OCI-LY7 (cell line): Measurements from ENCODE around the gene SPATA4. TPM values are rescaled to one million over a fixed set of nuclear protein-coding genes. Genes with fewer than 3 reads are reported as not detected.

ENCODE experiments used
- BruUV-seq: library from RNA; stranded (reverse); fragments of 400-500 nt; replicated peaks from 2 replicates; lab custom pipeline; 2021; lab: Mats Ljungman, UMichigan
- CTCF ChIA-PET: fragments of 300-600 bp; sonication (Branson Sonifier 250); formaldehyde crosslinking; loops from one replicate; lab custom pipeline; 2022; ENCODE audit warnings: antibody characterized with exemption; ENCODE audit not compliant: unreplicated experiment; lab: Charles Lee
- POLR2A ChIA-PET: fragments of 300-600 bp; sonication (Branson Sonifier 250); formaldehyde crosslinking; loops from one replicate; lab custom pipeline; 2022; ENCODE audit warnings: antibody characterized with exemption; lab: Charles Lee
- DNase-seq: peaks from one replicate; pipeline ENCODE4 v3.0.0-alpha.2; 2015; ENCODE audit warnings: low spot score
- H2AFZ ChIP-seq: fragments of 200-600 bp; sonication (generic), shearing (Covaris generic); 2 replicates; pipeline ENCODE4 v1.6.1; 2014; ENCODE audit warnings: mild to moderate bottlenecking, antibody characterized with exemption, low read length, moderate library complexity
- H3K27ac ChIP-seq: fragments of 200-600 bp; sonication (generic); 2 replicates; pipeline ENCODE4 v1.5.1; 2014; ENCODE audit warnings: mixed run types, low read depth, mild to moderate bottlenecking, moderate library complexity, low read length, inconsistent platforms; ENCODE audit not compliant: poor library complexity, severe bottlenecking
- H3K36me3 ChIP-seq: fragments of 200-600 bp; sonication (generic); 2 replicates; pipeline ENCODE4 v1.6.1; 2014; ENCODE audit warnings: mild to moderate bottlenecking, antibody characterized with exemption, low read length, moderate library complexity, mixed read lengths; ENCODE audit not compliant: insufficient read depth
- H3K4me1 ChIP-seq: fragments of 200-600 bp; sonication (generic); 2 replicates; pipeline ENCODE4 v1.5.1; 2014; ENCODE audit warnings: mild to moderate bottlenecking, low read length; ENCODE audit not compliant: insufficient read depth, poor library complexity, severe bottlenecking
- H3K4me2 ChIP-seq: fragments of 200-600 bp; sonication (generic); 2 replicates; pipeline ENCODE4 v1.6.1; 2014; ENCODE audit warnings: mild to moderate bottlenecking, low read length
- H3K4me3 ChIP-seq: fragments of 200-600 bp; sonication (generic); 2 replicates; pipeline ENCODE4 v1.5.1; 2014; ENCODE audit warnings: mild to moderate bottlenecking, low read depth, low read length; ENCODE audit not compliant: poor library complexity, severe bottlenecking
- H3K79me2 ChIP-seq: fragments of 200-600 bp; sonication (generic); 2 replicates; pipeline ENCODE4 v1.6.1; 2016; ENCODE audit warnings: low read depth, mild to moderate bottlenecking, low read length, moderate library complexity, mixed read lengths; ENCODE audit not compliant: insufficient read depth
- H3K9me2 ChIP-seq: fragments of 200-600 bp; sonication (generic); 2 replicates; pipeline ENCODE4 v1.6.1; 2016; ENCODE audit warnings: mild to moderate bottlenecking, low read length, mixed read lengths; ENCODE audit not compliant: insufficient read depth
- H3K9me3 ChIP-seq: fragments of 200-600 bp; sonication (generic); 2 replicates; pipeline ENCODE4 v1.6.1; 2014; ENCODE audit warnings: mild to moderate bottlenecking, mixed run types, low read length, mixed read lengths
- H4K20me1 ChIP-seq: fragments of 200-600 bp; sonication (generic); 2 replicates; pipeline ENCODE4 v1.6.1; 2014; ENCODE audit warnings: mild to moderate bottlenecking, antibody characterized with exemption, low read length, moderate library complexity, mixed read lengths; ENCODE audit not compliant: insufficient read depth
- CTCF ChIP-seq: fragments of 200-600 bp; sonication (generic); conservative IDR thresholded peaks from 2 replicates; pipeline ENCODE4 v1.5.1; 2014; ENCODE audit warnings: mild to moderate bottlenecking, antibody characterized with exemption, low read length, moderate library complexity, mixed read lengths
- EZH2phosphoT487 ChIP-seq: fragments of 200-600 bp; sonication (generic); IDR thresholded peaks from 2 replicates; pipeline ENCODE4 v1.6.1; 2018; ENCODE audit warnings: low read depth, borderline replicate concordance, mild to moderate bottlenecking, mixed run types, antibody characterized with exemption, low read length, moderate library complexity, mixed read lengths
- intact Hi-C: fragments of 100-400 bp; cut with micrococcal nuclease; formaldehyde crosslinking; loops from one replicate; pipeline ENCODE4 v1.10.0; 2022; ENCODE audit not compliant: unreplicated experiment
- total RNA-seq, 2 experiments: library from RNA; depleted of rRNA in 1 of 2; stranded (reverse); fragments of >200 nt in 1 of 2; shearing (Covaris generic) in 1 of 2; gene quantifications; 2 replicates each; pipeline ENCODE4 v1.2.3, GENCODE V29; 2014 to 2022

The SPATA4 gene
- total RNA-seq, 2 experiments from 2014 or later: not detected

GRCh38 chr4:176226736-176227135 is 31.4 kb upstream of the SPATA4 start:
- no peaks in the 10 kb centered on the region for H3K79me2 ChIP-seq
- TF ChIP-seq CTCF (no peak), EZH2phosphoT487 (no peak)
- ChIA-PET CTCF (interaction anchor here (1.0 kb wide), 1 partner anchor 11 kb away, joined by 3 read pairs; no protein-coding TSS in a partner anchor), POLR2A (interaction anchor here (0.6 to 1.5 kb wide), 5 partner anchors 10 to 1794 kb away, joined by 3 to 5 read pairs (median 3); no protein-coding TSS in a partner anchor)
- H2AFZ ChIP-seq: no peak overlapping the region
- DNase-seq: no peak
- H3K9me2 ChIP-seq: no peaks in the 10 kb centered on the region
- H3K4me1 ChIP-seq: no peaks in the 10 kb centered on the region
- no peaks in the 10 kb centered on the region for H3K9me3 ChIP-seq
- H3K27ac ChIP-seq: no peak overlapping the region
- H3K4me3 ChIP-seq: no peak overlapping the region
- H3K36me3 ChIP-seq: no peaks in the 10 kb centered on the region
- no peak overlapping the region for H3K4me2 ChIP-seq
- BruUV-seq: no TSS peak
- intact Hi-C loops: no loop called here
- no peaks in the 10 kb centered on the region for H4K20me1 ChIP-seq

GRCh38 chr4:176223561-176223960 is 28.2 kb upstream of the SPATA4 start:
- no peaks in the 10 kb centered on the region for H3K9me3 ChIP-seq
- no peaks in the 10 kb centered on the region for H3K36me3 ChIP-seq
- no peak overlapping the region for H3K4me3 ChIP-seq
- intact Hi-C loops: no loop called here
- H2AFZ ChIP-seq: no peak overlapping the region
- H3K4me2 ChIP-seq: no peak overlapping the region
- CTCF ChIA-PET: no interaction called here
- no peak overlapping the region for H3K27ac ChIP-seq
- no peaks in the 10 kb centered on the region for H3K4me1 ChIP-seq
- H3K79me2 ChIP-seq: no peaks in the 10 kb centered on the region
- no peak for DNase-seq
- H3K9me2 ChIP-seq: no peaks in the 10 kb centered on the region
- no TSS peak for BruUV-seq
- H4K20me1 ChIP-seq: no peaks in the 10 kb centered on the region
- TF ChIP-seq EZH2phosphoT487 (no peak), CTCF (no peak)
- POLR2A ChIA-PET: no interaction called here

- ChIA-PET CTCF (no interaction called here), POLR2A (interaction anchor here (0.7 kb wide), 1 partner anchor 11 kb away, joined by 4 read pairs; no protein-coding TSS in a partner anchor)
- H3K4me3 ChIP-seq: no peak overlapping the region
These were observed 26.8 kb upstream of the SPATA4 start for GRCh38 chr4:176222149-176222548.

More at GRCh38 chr4:176222149-176222548, 26.8 kb upstream of the SPATA4 start:
- no peak overlapping the region for H2AFZ ChIP-seq
- H3K4me1 ChIP-seq: no peaks in the 10 kb centered on the region
- H3K79me2 ChIP-seq: no peaks in the 10 kb centered on the region
- no peak overlapping the region for H3K27ac ChIP-seq
- H3K9me3 ChIP-seq: no peaks in the 10 kb centered on the region
- H3K36me3 ChIP-seq: no peaks in the 10 kb centered on the region
- no peaks in the 10 kb centered on the region for H3K9me2 ChIP-seq
- DNase-seq: no peak
- H3K4me2 ChIP-seq: no peak overlapping the region
- no peaks in the 10 kb centered on the region for H4K20me1 ChIP-seq
- intact Hi-C loops: no loop called here
- no TSS peak for BruUV-seq
- TF ChIP-seq EZH2phosphoT487 (no peak), CTCF (no peak)
